ENCODE data around the gene MBTPS2.

The MBTPS2 gene

DNA sequence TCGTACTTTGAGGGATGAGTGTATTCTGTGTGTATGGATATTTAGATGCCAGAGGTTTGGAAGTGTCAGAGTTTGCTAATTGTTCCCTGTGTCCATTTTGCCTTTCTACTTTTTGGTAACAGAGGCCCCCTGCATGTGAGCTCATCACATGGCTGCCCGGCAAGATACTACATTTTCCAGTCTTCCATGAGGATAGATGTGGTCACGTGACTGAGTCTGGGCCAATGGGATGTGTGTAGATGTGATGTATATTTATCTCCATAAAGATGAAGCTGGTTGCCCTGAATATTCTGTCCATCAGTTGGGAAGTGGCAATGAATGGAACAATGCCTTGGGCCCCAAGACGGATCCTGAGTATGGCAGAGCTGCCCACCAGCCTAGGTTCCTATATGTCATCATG is 72.1 kb downstream of the MBTPS2 start:
- Histone ChIP-seq H3K36me3 (ENCODE audit: control insufficient read depth, low read depth, low read length) (no peaks in the 10 kb centered on the region), H3K9ac (ENCODE audit: low read length) (no peak overlapping the region), H3K9me3 (ENCODE audit: control insufficient read depth, low read depth, low read length) (peaks cover 2% of the 10 kb centered on the region), H3K4me3 (ENCODE audit: low read length) (no peak overlapping the region), H3K27ac (ENCODE audit: low read length) (no peak overlapping the region), H3K27me3 (ENCODE audit: control insufficient read depth, insufficient read depth, low read length) (no peaks in the 10 kb centered on the region), H3K4me1 (ENCODE audit: control insufficient read depth, low read depth, low read length) (peaks cover 3% of the 10 kb centered on the region)

- H3K9me3 ChIP-seq (ENCODE audit: control insufficient read depth, low read depth, low read length), result peaks cover 2% of the 10 kb centered on the region
- H3K36me3 ChIP-seq (ENCODE audit: control insufficient read depth, low read depth, low read length), result no peaks in the 10 kb centered on the region
- no peak overlapping the region for H3K4me3 ChIP-seq (ENCODE audit: low read length)
- H3K27ac ChIP-seq (ENCODE audit: low read length), result no peak overlapping the region
- H3K9ac ChIP-seq (ENCODE audit: low read length), result no peak overlapping the region
- H3K4me1 ChIP-seq (ENCODE audit: control insufficient read depth, low read depth, low read length), result no peaks in the 10 kb centered on the region
- H3K27me3 ChIP-seq (ENCODE audit: control insufficient read depth, insufficient read depth, low read length), result no peaks in the 10 kb centered on the region
These were observed 72.8 kb downstream of the MBTPS2 start for GRCh38 chrX:21912220-21912619.

DNA sequence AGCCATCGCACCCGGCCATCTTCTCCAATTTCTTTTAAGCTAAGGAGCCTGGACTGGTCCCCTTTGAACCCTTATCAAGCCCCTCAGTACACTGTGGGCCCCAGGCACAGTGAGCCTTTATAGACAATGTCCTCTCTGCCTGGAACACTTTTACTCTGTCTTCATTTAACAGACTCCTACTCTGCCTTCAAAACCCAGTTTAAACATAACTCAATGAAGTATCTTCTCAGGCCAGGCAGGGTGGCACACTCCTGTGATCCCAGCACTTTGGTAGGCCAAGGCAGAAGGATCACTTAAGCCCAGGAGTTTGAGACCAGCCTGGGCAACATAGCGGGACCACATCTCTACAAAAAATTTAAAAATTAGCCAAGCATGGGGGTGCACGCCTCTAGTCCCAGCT is 73.6 kb downstream of the MBTPS2 start:
- peaks cover 2% of the 10 kb centered on the region for H3K9me3 ChIP-seq (ENCODE audit: control insufficient read depth, low read depth, low read length)
- H3K9ac ChIP-seq (ENCODE audit: low read length), result no peak overlapping the region
- no peak overlapping the region for H3K4me3 ChIP-seq (ENCODE audit: low read length)

GRCh38 chrX:21926116-21926515 is 86.7 kb downstream of the MBTPS2 start:
- Histone ChIP-seq H3K9ac (ENCODE audit: low read length) (no peak overlapping the region), H3K9me3 (ENCODE audit: control insufficient read depth, low read depth, low read length) (peaks cover 7% of the 10 kb centered on the region), H3K36me3 (ENCODE audit: control insufficient read depth, low read depth, low read length) (no peaks in the 10 kb centered on the region), H3K27ac (ENCODE audit: low read length) (no peak overlapping the region), H3K4me1 (ENCODE audit: control insufficient read depth, low read depth, low read length) (peaks cover 15% of the 10 kb centered on the region), H3K4me3 (ENCODE audit: low read length) (no peak overlapping the region), H3K27me3 (ENCODE audit: control insufficient read depth, insufficient read depth, low read length) (no peaks in the 10 kb centered on the region)

More for the DNA sequence above, 73.6 kb downstream of the MBTPS2 start:
- no peaks in the 10 kb centered on the region for H3K36me3 ChIP-seq (ENCODE audit: control insufficient read depth, low read depth, low read length)
- no peaks in the 10 kb centered on the region for H3K4me1 ChIP-seq (ENCODE audit: control insufficient read depth, low read depth, low read length)
- H3K27ac ChIP-seq (ENCODE audit: low read length), result no peak overlapping the region
- H3K27me3 ChIP-seq (ENCODE audit: control insufficient read depth, insufficient read depth, low read length), result no peaks in the 10 kb centered on the region

DNA sequence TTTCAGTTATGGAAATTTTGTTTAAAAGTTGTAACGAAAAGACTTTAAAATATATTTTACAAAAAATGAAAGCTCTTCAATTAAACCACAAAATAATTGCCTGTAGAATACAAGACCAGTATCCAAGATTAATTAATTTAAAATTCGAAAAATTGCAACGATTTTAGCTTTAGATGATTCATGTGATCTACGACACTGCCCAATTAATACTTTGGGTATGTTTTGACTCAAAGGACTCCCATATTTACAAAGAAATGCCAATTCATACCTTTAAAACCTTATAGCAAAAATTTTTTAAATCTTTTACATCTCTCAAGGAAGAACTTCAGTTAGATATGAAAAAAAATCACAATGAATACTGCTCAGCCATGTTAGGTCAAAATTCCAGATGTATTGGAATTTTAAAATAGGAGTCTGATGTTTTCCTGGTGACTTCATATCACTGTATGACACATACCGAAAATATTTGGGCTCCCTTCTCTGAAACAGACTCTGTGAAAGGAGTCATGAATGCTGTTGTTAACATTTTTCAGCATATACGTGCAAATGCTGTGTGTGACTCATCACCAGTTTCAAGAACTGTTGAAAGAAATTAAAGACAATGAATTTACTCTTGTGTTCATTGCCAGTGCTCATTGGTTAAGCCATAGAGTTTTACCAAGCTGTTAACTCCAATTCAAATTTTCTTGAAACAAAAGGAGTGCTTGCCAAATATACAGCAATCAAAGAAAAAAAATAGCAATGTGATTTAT is 87.3 kb downstream of the MBTPS2 start:
- Histone ChIP-seq H3K4me3 (ENCODE audit: low read length) (no peak overlapping the region), H3K27ac (ENCODE audit: low read length) (no peak overlapping the region)

DNA sequence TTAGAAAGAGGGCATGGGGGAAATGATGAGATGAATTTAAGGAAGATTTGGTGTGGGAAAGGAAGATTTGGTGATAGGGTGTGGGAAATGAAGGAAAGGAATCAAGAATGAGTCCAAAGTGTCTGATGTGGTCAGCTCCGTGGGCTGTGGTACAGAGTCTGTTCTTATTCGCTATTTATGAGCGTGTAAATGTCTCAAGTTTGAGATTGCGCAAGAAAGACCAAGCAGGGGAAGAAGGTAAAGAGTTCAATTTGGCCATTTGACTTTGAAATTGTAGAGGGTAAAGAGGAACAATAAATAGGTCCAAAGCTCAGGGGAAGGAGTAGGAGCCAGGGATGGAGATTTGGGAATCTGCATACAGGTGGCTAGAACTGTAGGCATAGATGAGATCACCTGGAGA is 89.8 kb downstream of the MBTPS2 start:
- Histone ChIP-seq H3K36me3 (ENCODE audit: control insufficient read depth, low read depth, low read length) (no peaks in the 10 kb centered on the region), H3K27ac (ENCODE audit: low read length) (no peak overlapping the region), H3K4me1 (ENCODE audit: control insufficient read depth, low read depth, low read length) (peaks cover 15% of the 10 kb centered on the region), H3K9ac (ENCODE audit: low read length) (no peak overlapping the region), H3K27me3 (ENCODE audit: control insufficient read depth, insufficient read depth, low read length) (no peaks in the 10 kb centered on the region), H3K9me3 (ENCODE audit: control insufficient read depth, low read depth, low read length) (peaks cover 10% of the 10 kb centered on the region), H3K4me3 (ENCODE audit: low read length) (no peak overlapping the region)

More for the DNA sequence above, 87.3 kb downstream of the MBTPS2 start:
- no peak overlapping the region for H3K9ac ChIP-seq (ENCODE audit: low read length)
- peaks cover 7% of the 10 kb centered on the region for H3K9me3 ChIP-seq (ENCODE audit: control insufficient read depth, low read depth, low read length)
- no peaks in the 10 kb centered on the region for H3K27me3 ChIP-seq (ENCODE audit: control insufficient read depth, insufficient read depth, low read length)
- peaks cover 15% of the 10 kb centered on the region for H3K4me1 ChIP-seq (ENCODE audit: control insufficient read depth, low read depth, low read length)
- no peaks in the 10 kb centered on the region for H3K36me3 ChIP-seq (ENCODE audit: control insufficient read depth, low read depth, low read length)

DNA sequence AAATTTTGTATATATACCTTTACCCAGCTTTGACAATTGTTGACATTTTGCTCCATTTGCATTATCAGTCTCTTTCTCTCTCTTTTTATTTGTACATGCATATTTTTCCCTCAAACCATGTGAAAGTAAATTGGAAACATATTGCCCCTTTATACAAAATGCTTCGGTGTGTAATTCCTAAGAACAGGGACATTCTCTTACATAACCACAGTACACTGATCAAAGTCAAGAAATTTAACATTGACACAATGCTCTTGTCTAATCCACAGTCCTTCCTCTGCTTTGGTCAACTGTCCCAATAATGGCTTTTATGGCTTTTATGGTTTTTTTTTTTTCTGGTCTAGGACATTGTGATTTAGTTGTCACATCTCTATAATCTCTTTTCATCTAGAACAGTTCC is 91.6 kb downstream of the MBTPS2 start:
- H3K4me1 ChIP-seq (ENCODE audit: control insufficient read depth, low read depth, low read length), result peaks cover 15% of the 10 kb centered on the region
- no peak overlapping the region for H3K27ac ChIP-seq (ENCODE audit: low read length)
- H3K36me3 ChIP-seq (ENCODE audit: control insufficient read depth, low read depth, low read length), result no peaks in the 10 kb centered on the region
- H3K9ac ChIP-seq (ENCODE audit: low read length), result no peak overlapping the region
- peaks cover 10% of the 10 kb centered on the region for H3K9me3 ChIP-seq (ENCODE audit: control insufficient read depth, low read depth, low read length)
- H3K27me3 ChIP-seq (ENCODE audit: control insufficient read depth, insufficient read depth, low read length), result no peaks in the 10 kb centered on the region
- H3K4me3 ChIP-seq (ENCODE audit: low read length), result no peak overlapping the region

- H3K27me3 ChIP-seq (ENCODE audit: control insufficient read depth, insufficient read depth, low read length), result no peaks in the 10 kb centered on the region
- H3K9me3 ChIP-seq (ENCODE audit: control insufficient read depth, low read depth, low read length), result peaks cover 7% of the 10 kb centered on the region
- H3K27ac ChIP-seq (ENCODE audit: low read length), result no peak overlapping the region
- no peak overlapping the region for H3K9ac ChIP-seq (ENCODE audit: low read length)
- peaks cover under 1% of the 10 kb centered on the region for H3K4me1 ChIP-seq (ENCODE audit: control insufficient read depth, low read depth, low read length)
- no peak overlapping the region for H3K4me3 ChIP-seq (ENCODE audit: low read length)
- no peaks in the 10 kb centered on the region for H3K36me3 ChIP-seq (ENCODE audit: control insufficient read depth, low read depth, low read length)
These were observed 93.0 kb downstream of the MBTPS2 start for GRCh38 chrX:21932292-21933002.

GRCh38 chrX:21933077-21933476 is 93.7 kb downstream of the MBTPS2 start:
- Histone ChIP-seq H3K9me3 (ENCODE audit: control insufficient read depth, low read depth, low read length) (peaks cover 7% of the 10 kb centered on the region), H3K4me1 (ENCODE audit: control insufficient read depth, low read depth, low read length) (no peaks in the 10 kb centered on the region), H3K4me3 (ENCODE audit: low read length) (no peak overlapping the region), H3K27me3 (ENCODE audit: control insufficient read depth, insufficient read depth, low read length) (no peaks in the 10 kb centered on the region), H3K27ac (ENCODE audit: low read length) (no peak overlapping the region), H3K36me3 (ENCODE audit: control insufficient read depth, low read depth, low read length) (no peaks in the 10 kb centered on the region), H3K9ac (ENCODE audit: low read length) (no peak overlapping the region)

DNA sequence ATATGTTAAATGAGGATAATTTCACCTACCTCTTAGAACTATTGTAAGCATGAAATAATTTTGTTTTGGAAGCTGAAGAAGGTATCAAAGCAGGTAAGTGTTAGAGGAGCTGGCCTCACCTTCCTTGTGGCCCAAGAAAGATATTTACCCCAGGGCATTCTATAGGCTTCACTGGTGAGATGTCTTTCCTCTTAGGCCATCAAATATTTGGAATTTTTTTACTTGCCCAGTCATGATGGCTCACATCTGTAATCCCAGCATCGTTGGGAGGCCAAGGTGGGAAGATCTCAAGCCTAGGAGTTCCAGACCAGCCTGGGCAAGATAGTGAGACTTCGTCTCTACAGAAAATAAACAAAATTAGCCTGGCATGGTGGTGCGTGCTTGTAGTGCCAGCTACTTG is 95.0 kb downstream of the MBTPS2 start:
- no peaks in the 10 kb centered on the region for H3K4me1 ChIP-seq (ENCODE audit: control insufficient read depth, low read depth, low read length)
- no peaks in the 10 kb centered on the region for H3K27me3 ChIP-seq (ENCODE audit: control insufficient read depth, insufficient read depth, low read length)
- H3K36me3 ChIP-seq (ENCODE audit: control insufficient read depth, low read depth, low read length), result no peaks in the 10 kb centered on the region
- no peak overlapping the region for H3K27ac ChIP-seq (ENCODE audit: low read length)
- peaks cover 8% of the 10 kb centered on the region for H3K9me3 ChIP-seq (ENCODE audit: control insufficient read depth, low read depth, low read length)
- no peak overlapping the region for H3K9ac ChIP-seq (ENCODE audit: low read length)
- H3K4me3 ChIP-seq (ENCODE audit: low read length), result no peak overlapping the region
